Coronary artery (tissue), 2 donors: ENCODE results near the gene DRD3.

ENCODE experiments used
- DNase-seq: peaks from one replicate; pipeline ENCODE4 v3.0.0-alpha.2; 2017; ENCODE audit warnings: low spot score
- H3K27ac ChIP-seq, 2 donors: fragments of 200-600 bp; sonication (generic); one replicate each; pipeline ENCODE4 v1.5.1; 2016 to 2019
- H3K4me3 ChIP-seq: fragments of 200-600 bp; sonication (generic); 2 replicates; pipeline ENCODE4 v1.5.1; 2016; ENCODE audit warnings: mild to moderate bottlenecking, moderate library complexity
- TF ChIP-seq, protein P1 (sequence below): fragments of 200-600 bp; sonication (generic); IDR thresholded peaks from one replicate; pipeline ENCODE4 v1.5.1; 2019; ENCODE audit warnings: antibody characterized with exemption

DRD3 gene

DNA sequence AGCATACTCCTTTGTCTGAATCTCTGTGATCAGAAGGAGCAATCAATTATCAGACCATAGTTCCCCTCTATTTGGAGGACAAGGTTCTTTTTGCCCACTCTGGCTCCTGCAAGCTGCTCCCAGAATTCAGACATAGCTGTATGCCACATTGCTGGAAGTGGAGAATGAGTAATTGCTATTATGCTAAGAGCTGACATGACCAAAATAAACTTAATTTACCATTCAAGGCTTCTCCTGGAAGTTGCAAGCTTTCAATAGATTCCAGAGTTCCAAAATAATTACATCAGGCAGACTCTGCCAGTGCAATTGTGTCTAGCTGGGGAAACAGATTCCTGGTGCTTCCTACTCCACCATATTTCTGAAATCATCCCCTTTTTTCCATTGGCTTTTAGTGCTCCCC is 7.6 kb upstream of the DRD3 start:
- DNase-seq = no peak
- H3K4me3 ChIP-seq = no peak overlapping the region
- TF ChIP-seq, protein P1, sequence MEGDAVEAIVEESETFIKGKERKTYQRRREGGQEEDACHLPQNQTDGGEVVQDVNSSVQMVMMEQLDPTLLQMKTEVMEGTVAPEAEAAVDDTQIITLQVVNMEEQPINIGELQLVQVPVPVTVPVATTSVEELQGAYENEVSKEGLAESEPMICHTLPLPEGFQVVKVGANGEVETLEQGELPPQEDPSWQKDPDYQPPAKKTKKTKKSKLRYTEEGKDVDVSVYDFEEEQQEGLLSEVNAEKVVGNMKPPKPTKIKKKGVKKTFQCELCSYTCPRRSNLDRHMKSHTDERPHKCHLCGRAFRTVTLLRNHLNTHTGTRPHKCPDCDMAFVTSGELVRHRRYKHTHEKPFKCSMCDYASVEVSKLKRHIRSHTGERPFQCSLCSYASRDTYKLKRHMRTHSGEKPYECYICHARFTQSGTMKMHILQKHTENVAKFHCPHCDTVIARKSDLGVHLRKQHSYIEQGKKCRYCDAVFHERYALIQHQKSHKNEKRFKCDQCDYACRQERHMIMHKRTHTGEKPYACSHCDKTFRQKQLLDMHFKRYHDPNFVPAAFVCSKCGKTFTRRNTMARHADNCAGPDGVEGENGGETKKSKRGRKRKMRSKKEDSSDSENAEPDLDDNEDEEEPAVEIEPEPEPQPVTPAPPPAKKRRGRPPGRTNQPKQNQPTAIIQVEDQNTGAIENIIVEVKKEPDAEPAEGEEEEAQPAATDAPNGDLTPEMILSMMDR = no peak
- no peak overlapping the region for H3K27ac ChIP-seq

DNA sequence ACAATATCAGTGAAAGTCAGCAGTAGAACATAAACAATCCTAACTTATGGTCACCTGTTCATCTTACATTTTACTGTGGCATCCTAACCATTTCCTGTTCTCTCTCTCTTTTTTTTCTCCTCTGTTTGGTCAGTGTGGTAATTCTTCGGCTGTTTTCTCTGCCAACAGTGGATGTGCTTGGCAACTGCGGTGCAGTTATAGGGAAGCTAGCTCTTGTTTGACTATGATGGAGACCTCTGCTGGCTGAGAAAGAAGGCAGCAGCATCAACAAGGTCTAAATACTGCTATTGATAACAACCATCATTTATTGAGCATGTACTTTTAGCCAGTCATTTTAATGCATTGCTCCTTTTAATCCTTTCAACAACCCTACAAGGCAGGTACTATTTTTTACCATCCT is 723 bp upstream of the DRD3 start:
- Histone ChIP-seq H3K4me3 (no peak overlapping the region), H3K27ac (no peak overlapping the region)
- TF ChIP-seq, protein P1 = no peak
- no peak for DNase-seq

DNA sequence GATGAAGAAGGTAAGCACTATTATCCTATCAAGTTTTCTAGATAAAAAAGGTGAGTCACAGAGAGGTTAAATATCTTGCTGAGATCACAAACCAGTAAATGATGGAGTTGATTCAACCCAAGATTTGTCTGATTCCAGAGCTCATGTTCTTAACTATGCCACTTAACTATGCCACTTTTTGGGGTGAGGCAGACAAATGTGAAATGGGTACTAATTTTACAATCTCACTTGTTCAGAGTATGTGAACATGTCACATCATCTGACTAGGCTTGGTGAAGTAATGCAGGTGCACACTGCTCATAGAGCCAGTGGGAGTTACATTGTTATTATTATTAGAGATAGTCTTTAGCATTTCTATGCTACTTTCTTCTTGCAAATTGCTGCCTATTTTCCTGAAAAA is 2.0 kb downstream of the DRD3 start:
- TF ChIP-seq, protein P1 = no peak
- Histone ChIP-seq H3K27ac (no peak overlapping the region), H3K4me3 (no peak overlapping the region)

DNA sequence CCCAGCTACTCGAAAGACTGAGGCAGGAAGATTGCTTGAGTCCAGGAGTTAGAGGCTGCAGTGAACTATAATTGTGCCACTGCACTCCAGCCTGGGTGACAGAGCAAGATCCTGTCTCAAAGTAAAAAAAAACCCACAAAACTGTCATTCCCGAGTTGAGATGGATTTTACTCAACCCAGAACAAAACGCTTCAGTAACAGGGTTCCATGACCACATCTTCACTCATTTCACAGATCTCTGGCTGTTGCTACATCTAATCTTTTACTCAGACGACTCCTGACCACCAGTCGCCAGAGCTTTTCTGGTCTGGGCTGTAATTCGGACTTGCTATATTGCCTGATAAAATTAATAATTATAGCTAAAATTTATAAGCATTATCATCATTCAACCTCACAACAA is 2.4 kb downstream of the DRD3 start:
- Histone ChIP-seq H3K4me3 (no peak overlapping the region), H3K27ac (no peak overlapping the region)
- TF ChIP-seq, protein P1 = no peak
- DNase-seq = no peak

More for the DNA sequence above, 2.0 kb downstream of the DRD3 start:
- no peak for DNase-seq

DNA sequence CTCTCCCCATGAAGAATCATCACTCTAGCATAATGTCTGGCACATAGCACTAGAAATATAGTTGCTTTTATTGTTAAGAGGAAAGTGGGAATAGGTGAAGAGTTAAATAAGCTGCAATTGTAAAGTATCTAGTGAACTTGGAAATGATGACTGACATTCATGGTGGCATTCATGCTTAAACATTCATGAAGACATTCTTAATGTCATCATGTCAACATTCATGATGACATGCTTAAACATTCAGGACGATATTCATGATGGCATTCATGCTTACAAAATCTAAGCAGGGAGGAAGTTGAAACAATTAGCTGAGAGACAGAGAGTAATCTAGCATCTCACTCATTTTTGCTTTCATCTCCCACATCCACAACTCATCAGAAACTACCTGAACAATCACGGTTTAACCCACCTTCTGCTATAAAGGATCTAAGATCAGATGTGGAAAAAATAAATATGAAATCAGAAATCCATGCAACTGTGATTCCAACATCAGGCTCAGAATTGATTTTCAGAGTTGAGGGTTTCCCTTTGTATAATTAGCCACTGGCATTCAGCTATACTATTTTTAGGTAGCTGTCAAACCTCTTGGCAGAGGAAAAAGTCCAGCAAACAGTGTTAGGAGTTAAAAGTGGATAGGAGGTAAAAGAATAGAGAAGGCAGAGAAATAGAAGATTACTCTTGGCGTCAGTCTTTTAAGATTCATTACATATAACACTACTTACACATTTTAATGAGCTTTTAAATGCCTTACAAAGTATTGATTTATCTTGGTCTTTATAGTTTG is 3.5 kb downstream of the DRD3 start:
- H3K27ac ChIP-seq = no peak overlapping the region
- no peak overlapping the region for H3K4me3 ChIP-seq
- no peak for DNase-seq
- TF ChIP-seq, protein P1 = no peak

DNA sequence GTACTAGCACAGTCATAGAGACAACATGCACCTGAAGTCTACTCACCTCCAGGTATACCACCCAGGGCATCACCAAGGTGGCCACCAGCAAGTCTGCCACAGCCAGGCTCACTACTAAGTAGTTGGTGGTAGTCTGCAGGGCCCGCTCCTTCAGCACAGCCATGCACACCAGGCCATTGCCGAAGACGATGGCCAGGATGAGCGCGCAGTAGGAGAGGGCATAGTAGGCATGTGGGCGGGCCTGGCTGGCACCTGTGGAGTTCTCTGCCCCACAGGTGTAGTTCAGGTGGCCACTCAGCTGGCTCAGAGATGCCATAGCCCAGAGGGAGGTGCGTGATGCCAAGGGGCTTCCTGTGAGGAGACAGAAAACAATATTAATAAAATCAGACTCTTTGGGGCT is 7.2 kb downstream of the DRD3 start:
- H3K4me3 ChIP-seq = no peak overlapping the region
- no peak overlapping the region for H3K27ac ChIP-seq
- TF ChIP-seq, protein P1 = no peak
- no peak for DNase-seq

DNA sequence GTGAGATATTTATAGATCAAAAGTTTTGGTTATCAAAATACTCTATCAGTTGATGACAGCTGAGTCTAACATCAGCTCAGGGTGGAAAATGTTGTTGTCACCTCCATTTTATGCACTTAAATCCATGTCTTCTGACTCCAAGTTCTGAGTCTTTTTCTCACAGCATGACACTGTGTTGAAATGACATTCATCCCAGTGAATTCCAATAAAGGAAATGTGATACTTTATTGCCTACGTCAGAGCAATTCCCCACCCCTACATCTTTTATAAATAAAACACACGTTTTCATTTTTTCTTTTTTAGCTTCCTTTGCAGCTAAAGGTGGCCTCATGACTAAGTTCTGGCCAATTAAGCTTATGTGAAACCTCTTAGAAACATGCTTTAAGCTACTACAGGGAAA is 10.7 kb downstream of the DRD3 start:
- no peak overlapping the region for H3K27ac ChIP-seq
- DNase-seq = no peak
- H3K4me3 ChIP-seq = no peak overlapping the region
- TF ChIP-seq, protein P1 = no peak
